Large intestine (tissue), 3 donors: Measurements from ENCODE around the gene GLIPR2. TPM values are rescaled to one million over a fixed set of nuclear protein-coding genes. Genes with fewer than 3 reads are reported as not detected.

Experiments used
- DNase-seq, 2 donors: peaks; one replicate each; pipeline versions ENCODE4 v3.0.0 to v3.0.0-alpha.2; 2013
- H3K27ac ChIP-seq: one replicate; pipeline ENCODE4 v1.5.1; 2013; ENCODE audit warnings: low read length
- H3K27me3 ChIP-seq: 2 replicates; pipeline ENCODE4 v1.6.1; 2013; ENCODE audit warnings: low read length; ENCODE audit not compliant: control insufficient read depth, insufficient read depth
- H3K36me3 ChIP-seq: 2 replicates; pipeline ENCODE4 v1.6.1; 2013; ENCODE audit warnings: low read length; ENCODE audit not compliant: control insufficient read depth, insufficient read depth
- H3K4me1 ChIP-seq: one replicate; pipeline ENCODE4 v1.6.1; 2013; ENCODE audit warnings: low read length; ENCODE audit not compliant: control insufficient read depth, insufficient read depth
- H3K4me3 ChIP-seq: one replicate; pipeline ENCODE4 v1.5.1; 2013; ENCODE audit warnings: low read length
- H3K9me3 ChIP-seq: one replicate; pipeline ENCODE4 v1.6.1; 2013; ENCODE audit warnings: mild to moderate bottlenecking, low read depth, low read length, moderate library complexity; ENCODE audit not compliant: control insufficient read depth
- WGBS: methylation state at CpG from one replicate; pipeline ENCODE4 v1.1.5; 2013; ENCODE audit warnings: low lambda C conversion rate; ENCODE audit not compliant: insufficient coverage; 5-methylcytosine and 5-hydroxymethylcytosine counted together
- polyA plus RNA-seq: library from polyadenylated mRNA; unstranded; fragments of 120-200 nt; gene quantifications from one replicate; pipeline ENCODE4 v1.2.1, GENCODE V29; 2013

GLIPR2 gene
- polyA plus RNA-seq, 1 donor: 29.1 TPM

- no peak overlapping the region for H3K27ac ChIP-seq
- H3K27me3 ChIP-seq: no peaks in the 10 kb centered on the region
- peak; percentile 63 to 77 for DNase-seq
- no peaks in the 10 kb centered on the region for H3K36me3 ChIP-seq
- H3K4me1 ChIP-seq: no peaks in the 10 kb centered on the region
- H3K4me3 ChIP-seq: no peak overlapping the region
- WGBS: 83% methylated on average over 1 of the region's 4 CpGs
- no peaks in the 10 kb centered on the region for H3K9me3 ChIP-seq
These were observed 34.4 kb upstream of the GLIPR2 start for GRCh38 chr9:36101916-36102741.

DNA sequence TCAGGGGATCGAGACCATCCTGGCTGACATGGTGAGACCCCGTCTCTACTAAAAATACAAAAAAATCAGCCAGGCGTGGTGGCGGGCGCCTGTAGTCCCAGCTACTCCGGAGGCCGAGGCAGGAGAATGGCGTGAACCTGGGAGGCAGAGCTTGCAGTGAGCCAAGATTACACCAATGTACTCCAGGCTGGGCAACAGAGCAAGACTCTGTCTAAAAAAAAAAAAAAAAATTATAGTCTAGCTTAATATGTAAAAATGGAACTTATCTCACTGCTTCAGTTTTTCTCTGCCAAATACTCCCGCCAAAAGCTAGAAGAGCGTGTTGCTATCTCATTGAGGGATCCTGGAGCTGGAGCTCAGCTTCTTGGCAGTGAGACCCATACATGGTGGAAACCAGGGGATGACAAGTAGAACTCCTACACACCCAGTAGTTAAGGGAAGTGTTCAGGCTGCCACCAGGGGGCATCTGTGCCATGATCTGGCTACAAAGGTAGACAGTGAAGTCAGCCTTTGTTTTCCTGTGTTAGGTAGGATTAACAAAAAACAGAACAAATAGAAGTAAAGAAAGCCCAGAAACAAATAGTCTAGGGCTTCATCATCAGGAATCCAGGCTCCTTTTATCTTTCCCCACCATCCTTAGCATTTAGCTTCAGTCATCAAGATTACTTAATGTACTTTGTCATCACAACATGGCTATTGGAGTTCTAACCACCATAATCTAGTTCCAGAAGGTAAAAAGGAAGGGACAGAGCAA is 33.6 kb upstream of the GLIPR2 start:
- no peaks in the 10 kb centered on the region for H3K36me3 ChIP-seq
- no peaks in the 10 kb centered on the region for H3K9me3 ChIP-seq
- H3K4me1 ChIP-seq: no peaks in the 10 kb centered on the region
- no peak overlapping the region for H3K27ac ChIP-seq
- no CpG with 5 or more reads among the region's 10 CpGs for WGBS
- no peaks in the 10 kb centered on the region for H3K27me3 ChIP-seq
- DNase-seq: peak; percentile 61 to 69
- no peak overlapping the region for H3K4me3 ChIP-seq

- DNase-seq: no peak
- Histone ChIP-seq H3K9me3 (no peaks in the 10 kb centered on the region), H3K36me3 (no peaks in the 10 kb centered on the region), H3K4me1 (no peaks in the 10 kb centered on the region), H3K27ac (no peak overlapping the region), H3K4me3 (no peak overlapping the region), H3K27me3 (no peaks in the 10 kb centered on the region)
- no CpG with 5 or more reads among the region's 2 CpGs for WGBS
These were observed 27.5 kb upstream of the GLIPR2 start for GRCh38 chr9:36109071-36109470.

- whole genome bisulfite sequencing: no CpG with 5 or more reads among the region's 2 CpGs
- DNase-seq: no peak
- H3K4me3 ChIP-seq: no peak overlapping the region
- H3K9me3 ChIP-seq: no peaks in the 10 kb centered on the region
- H3K4me1 ChIP-seq: no peaks in the 10 kb centered on the region
- no peaks in the 10 kb centered on the region for H3K36me3 ChIP-seq
- no peak overlapping the region for H3K27ac ChIP-seq
- no peaks in the 10 kb centered on the region for H3K27me3 ChIP-seq
These were observed 26.1 kb upstream of the GLIPR2 start for GRCh38 chr9:36110434-36110833.

GRCh38 chr9:36112516-36112915 is 24.0 kb upstream of the GLIPR2 start:
- 100% methylated on average over 1 of the region's 3 CpGs for WGBS
- Histone ChIP-seq H3K4me3 (no peak overlapping the region), H3K36me3 (no peaks in the 10 kb centered on the region), H3K4me1 (no peaks in the 10 kb centered on the region), H3K27me3 (no peaks in the 10 kb centered on the region), H3K9me3 (no peaks in the 10 kb centered on the region), H3K27ac (no peak overlapping the region)
- DNase-seq: no peak

DNA sequence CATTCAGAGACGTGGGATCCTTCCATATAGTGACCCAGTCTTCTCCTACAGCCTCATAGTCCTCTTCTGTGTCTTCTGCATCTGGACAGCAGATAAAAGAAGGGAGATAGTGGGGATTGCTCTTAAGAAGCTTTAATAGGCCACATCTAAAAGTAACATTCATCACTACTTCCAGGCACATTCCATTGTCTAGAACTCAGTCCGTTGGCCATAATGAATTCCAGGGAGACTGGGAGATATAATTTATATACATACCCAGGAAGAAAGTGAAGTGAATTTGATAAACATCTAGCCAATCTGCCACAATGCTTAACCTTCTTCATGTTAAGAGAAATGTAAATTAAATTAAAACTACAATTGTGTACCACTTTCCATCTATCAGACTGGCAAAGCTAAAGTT is 22.5 kb upstream of the GLIPR2 start:
- Histone ChIP-seq H3K27me3 (no peaks in the 10 kb centered on the region), H3K36me3 (no peaks in the 10 kb centered on the region), H3K4me1 (no peaks in the 10 kb centered on the region), H3K27ac (no peak overlapping the region), H3K4me3 (no peak overlapping the region), H3K9me3 (no peaks in the 10 kb centered on the region)
- DNase-seq: no peak
- WGBS: no CpG with 5 or more reads among the region's 2 CpGs

DNA sequence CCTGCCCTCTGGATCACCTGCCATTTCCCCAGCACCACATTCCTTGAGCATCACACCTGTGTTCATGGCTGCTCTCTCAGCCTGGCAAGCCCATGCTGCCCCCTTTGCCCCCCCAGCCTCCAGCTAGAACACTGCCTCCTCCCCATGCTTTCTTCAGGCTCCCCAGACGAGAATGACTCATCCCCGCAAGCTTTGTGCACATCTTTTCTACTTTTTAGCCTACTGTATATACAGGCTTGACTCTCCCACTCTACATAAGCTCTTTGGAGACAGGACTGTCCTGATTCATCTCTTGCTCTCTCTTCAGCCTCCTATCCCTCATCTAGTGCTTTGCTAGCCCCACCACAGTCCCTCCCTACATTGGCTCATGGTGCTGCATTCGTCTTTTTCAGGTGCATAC is 19.9 kb upstream of the GLIPR2 start:
- no peak for DNase-seq
- H3K4me3 ChIP-seq: no peak overlapping the region
- H3K9me3 ChIP-seq: no peaks in the 10 kb centered on the region
- no peak overlapping the region for H3K27ac ChIP-seq
- WGBS: no CpG with 5 or more reads among the region's 3 CpGs
- H3K27me3 ChIP-seq: no peaks in the 10 kb centered on the region
- H3K4me1 ChIP-seq: no peaks in the 10 kb centered on the region
- H3K36me3 ChIP-seq: peaks cover 2% of the 10 kb centered on the region

GRCh38 chr9:36118201-36118600 is 18.3 kb upstream of the GLIPR2 start:
- no peaks in the 10 kb centered on the region for H3K4me1 ChIP-seq
- no CpG with 5 or more reads among the region's 2 CpGs for WGBS
- no peaks in the 10 kb centered on the region for H3K27me3 ChIP-seq
- no peak overlapping the region for H3K4me3 ChIP-seq
- H3K36me3 ChIP-seq: peaks cover 6% of the 10 kb centered on the region
- H3K27ac ChIP-seq: no peak overlapping the region
- no peak for DNase-seq
- H3K9me3 ChIP-seq: no peaks in the 10 kb centered on the region

- Histone ChIP-seq H3K4me1 (no peaks in the 10 kb centered on the region), H3K9me3 (no peaks in the 10 kb centered on the region), H3K4me3 (no peak overlapping the region), H3K27ac (no peak overlapping the region), H3K36me3 (peaks cover 6% of the 10 kb centered on the region), H3K27me3 (no peaks in the 10 kb centered on the region)
- no peak for DNase-seq
- WGBS: no CpG with 5 or more reads among the region's 15 CpGs
These were observed 17.8 kb upstream of the GLIPR2 start for GRCh38 chr9:36118706-36119105.

GRCh38 chr9:36119476-36119875 is 17.1 kb upstream of the GLIPR2 start:
- no peak overlapping the region for H3K4me3 ChIP-seq
- WGBS: 67% methylated on average over 5 of the region's 7 CpGs
- H3K36me3 ChIP-seq: peaks cover 6% of the 10 kb centered on the region
- DNase-seq: no peak
- no peaks in the 10 kb centered on the region for H3K9me3 ChIP-seq
- H3K27me3 ChIP-seq: no peaks in the 10 kb centered on the region
- no peak overlapping the region for H3K27ac ChIP-seq
- H3K4me1 ChIP-seq: no peaks in the 10 kb centered on the region
